Measurements from ENCODE around the gene GDNF. TPM values are rescaled to one million over a fixed set of nuclear protein-coding genes. Genes with fewer than 3 reads are reported as not detected.

GDNF gene
- polyA plus RNA-seq, 3 donors = 0.01 TPM; not detected in 2

DNA sequence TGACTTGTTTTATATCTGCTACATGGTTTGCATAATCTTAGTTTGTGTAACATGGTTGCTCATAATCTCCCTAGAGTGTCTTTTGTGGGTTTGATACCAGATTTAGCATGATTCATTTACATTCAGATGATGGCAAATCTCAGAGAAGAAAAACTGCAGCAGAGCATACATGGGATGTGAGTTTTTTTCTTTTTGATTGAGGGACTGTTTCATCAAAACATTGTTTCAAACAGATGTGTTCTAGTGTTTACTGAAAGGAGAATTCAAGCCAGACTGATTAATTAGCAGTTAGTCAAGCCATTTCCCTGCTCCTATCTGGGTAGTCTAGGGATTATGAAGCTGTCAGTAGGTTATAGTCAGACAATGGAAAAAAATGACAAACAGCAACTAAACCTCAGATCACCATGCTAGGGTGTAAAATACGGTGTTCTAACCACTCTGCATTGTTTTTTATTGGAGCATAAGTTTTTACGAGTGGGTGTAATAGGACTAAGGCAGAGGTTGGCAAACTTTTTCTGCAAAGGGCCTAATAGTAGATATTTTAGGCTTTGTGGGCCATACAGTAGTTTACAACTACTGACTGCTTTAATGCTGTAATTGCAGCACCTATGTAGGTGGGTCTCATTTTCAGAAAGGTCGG, 10.5 kb upstream of the GDNF start:
- H3K27ac ChIP-seq (ENCODE audit: low read depth, low read length) = no peak overlapping the region
- 62 to 70% (median 70%) methylated on average over 3 of the region's 3 CpGs for WGBS, 3 donors

DNA sequence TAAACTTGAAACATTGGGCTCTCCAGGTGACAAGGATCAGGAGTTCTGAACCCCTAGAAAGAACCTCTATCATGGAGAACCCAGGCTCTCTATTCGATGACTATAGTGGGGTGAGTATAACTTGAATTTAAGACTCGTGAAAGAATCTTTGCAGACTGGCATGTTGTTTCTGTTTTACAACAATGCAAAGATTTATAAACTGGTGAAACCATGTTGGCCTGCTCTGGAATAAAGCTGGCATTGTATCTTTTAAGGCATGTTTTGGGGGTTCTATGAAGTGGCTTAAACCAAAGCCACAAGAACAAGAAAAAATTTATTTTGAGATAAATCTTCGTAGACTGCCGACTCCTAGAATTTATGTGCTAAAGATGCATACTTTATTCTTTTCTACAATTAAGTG, 9.8 kb upstream of the GDNF start:
- WGBS, 3 donors = 81 to 89% (median 82%) methylated on average over 4 of the region's 4 CpGs
- H3K27ac ChIP-seq (ENCODE audit: low read depth, low read length) = no peak overlapping the region

DNA sequence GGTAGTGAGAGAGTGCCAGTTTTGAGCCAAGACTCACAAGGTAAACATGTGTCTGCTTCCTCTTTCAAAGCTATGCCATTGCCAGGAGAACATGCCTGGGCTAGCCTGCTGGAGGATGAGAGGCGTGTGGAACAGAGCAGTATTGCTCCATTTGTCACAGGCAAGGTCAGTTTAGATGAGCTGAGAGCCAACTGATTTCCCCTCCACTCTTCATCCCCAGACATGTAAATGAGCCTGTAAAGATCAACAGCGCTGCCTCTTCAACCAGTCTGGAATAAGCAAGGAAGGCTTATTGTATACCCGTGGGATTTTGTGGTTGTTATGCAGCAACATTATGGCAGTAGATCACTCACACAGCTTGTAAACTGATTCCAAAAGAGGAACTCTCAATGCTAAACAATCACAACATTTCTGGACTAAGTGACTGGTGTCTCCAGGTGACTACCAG, 8.2 kb upstream of the GDNF start:
- 46 to 64% (median 59%) methylated on average over 3 of the region's 3 CpGs for WGBS, 3 donors

DNA sequence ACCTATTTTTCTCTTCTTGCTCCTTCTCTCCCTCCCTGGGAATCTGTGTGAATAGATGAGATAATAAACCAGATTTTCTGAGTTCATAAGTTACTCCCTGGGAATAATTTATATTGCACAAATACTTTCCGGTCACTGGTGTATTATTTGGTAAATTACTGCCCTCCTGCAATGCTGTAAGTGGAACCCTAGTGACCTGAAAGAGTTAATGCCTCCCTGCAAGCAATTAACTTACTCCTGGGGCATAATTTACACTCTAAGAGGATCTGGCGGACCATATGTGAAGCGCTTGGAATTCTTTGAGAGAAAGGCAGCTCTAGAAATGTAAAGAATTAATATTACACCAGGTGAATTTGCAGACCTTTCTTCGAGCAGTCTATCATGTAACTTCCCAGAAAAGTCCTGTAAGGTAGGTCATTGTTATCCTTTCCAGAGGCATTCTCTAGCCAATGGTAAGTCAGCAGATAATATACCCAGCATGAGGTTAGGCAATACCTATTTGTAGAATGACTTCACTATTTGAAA, 7.0 kb upstream of the GDNF start:
- WGBS, 3 donors = 63 to 74% (median 73%) methylated on average over 4 of the region's 4 CpGs

More for the DNA sequence above, 8.2 kb upstream of the GDNF start:
- H3K27ac ChIP-seq (ENCODE audit: low read depth, low read length) = no peak overlapping the region

DNA sequence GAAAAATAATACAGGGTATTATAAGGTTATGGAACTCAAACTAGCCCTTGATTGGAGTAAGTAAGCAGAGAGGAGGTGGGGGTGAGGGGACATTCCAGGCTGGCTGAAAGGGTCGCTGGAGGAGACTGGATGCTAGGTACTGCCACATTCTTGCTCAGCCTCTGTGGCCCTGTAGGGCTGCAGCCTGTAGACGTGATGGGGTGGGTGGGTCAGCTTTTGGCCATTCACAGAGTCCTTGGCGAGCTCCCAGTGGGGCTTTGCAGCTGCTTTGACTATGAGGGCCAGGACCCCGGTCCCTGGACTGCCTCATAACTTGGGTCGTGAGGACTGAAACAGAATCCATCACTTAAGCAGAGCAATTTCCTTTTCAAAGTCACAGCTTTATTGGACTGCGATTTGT, 4.2 kb upstream of the GDNF start:
- H3K27ac ChIP-seq (ENCODE audit: low read depth, low read length) = no peak overlapping the region
- WGBS, 3 donors = 33 to 38% (median 36%) methylated on average over 6 of the region's 6 CpGs

More for the DNA sequence above, 7.0 kb upstream of the GDNF start:
- H3K27ac ChIP-seq (ENCODE audit: low read depth, low read length) = no peak overlapping the region

DNA sequence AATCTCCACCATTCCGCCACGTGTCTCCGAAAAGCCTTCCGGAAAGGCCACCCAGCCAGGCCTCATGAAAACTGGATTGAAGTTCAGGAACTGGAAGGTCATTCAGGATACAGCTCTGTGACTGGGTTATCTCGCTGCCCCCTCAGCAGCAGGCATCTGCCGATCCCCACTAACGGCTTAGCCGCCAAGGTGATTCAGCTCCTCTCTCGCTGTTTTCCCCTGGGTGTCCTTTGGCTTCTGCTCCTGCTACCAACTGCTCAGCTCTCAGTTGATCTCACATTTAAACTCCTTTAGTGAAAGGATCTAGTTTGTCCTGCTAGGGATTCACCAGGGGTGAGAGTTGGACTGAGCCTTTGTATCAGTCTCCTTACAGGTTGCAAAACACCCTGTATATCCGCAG, 2.2 kb upstream of the GDNF start:
- H3K27ac ChIP-seq (ENCODE audit: low read depth, low read length) = no peak overlapping the region
- WGBS, 3 donors = 61 to 78% (median 72%) methylated on average over 10 of the region's 10 CpGs

DNA sequence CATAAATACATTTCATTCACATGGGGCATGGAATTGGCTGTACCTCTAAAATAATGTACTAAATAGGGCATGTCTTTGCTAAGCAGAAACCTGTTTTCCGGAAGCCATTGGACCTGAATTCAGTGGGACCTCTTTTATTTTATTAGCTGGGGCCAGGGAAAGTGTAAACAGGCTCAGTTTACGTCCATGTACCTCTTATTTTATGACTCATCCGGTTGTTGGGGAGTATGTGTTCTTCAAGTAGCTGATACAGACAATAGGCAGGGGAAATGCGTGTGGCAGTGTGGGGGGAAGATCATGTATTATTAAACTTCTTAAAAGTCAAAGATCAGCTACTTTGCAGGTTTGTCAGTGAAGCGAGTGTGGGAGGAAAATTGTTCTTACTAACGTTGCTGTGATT, 1.4 kb upstream of the GDNF start:
- WGBS, 3 donors = 48 to 64% (median 54%) methylated on average over 6 of the region's 6 CpGs
- H3K27ac ChIP-seq (ENCODE audit: low read depth, low read length) = no peak overlapping the region

DNA sequence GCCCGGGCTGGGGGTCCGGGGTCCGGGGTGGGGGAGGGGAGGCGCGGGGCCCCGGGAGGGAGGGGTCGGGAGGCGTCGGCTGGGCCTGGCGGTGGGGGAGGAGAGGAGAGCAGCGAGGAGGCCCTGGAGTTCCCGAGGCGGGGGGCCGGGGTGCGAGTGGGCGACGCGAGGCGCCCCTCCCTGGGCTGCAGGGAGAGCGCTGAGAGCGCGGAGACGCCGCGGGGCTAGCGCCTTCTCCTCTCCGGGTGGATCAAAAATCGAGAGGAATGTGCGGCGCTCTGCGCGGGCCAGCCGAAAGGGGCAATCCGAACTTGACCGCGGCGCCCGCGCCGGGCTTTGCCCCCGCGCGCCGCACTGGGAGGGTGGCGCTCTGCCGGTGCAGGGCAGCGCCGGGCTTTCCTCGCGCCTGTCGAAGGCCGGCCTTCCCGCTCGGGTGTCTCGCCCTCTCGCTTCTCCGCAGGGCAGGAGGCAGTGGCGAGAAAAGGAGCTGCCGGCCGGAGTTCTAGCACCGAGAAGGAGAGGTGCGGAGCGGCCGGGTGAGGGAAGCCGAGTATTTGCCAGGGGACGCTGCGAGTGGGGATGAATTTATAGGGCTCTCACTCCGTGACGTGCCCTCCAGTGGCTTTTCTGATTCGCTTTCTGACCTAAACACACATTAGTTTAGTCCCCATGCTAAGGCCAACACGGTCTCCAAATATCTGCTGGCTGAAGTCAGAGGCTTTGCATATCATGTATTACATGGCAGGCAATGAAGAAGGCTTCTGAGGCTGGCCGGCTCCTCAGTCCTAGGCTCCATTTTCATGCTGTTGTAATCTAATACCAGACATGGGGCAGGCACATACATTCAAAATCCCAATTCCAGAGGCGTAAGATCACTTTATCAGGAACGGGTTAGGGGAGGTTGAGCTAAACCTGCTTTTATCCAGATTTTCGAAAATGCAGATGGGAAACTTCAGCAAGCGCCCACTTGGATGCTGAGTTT, 503 bp upstream of the GDNF start:
- WGBS, 3 donors = 4 to 6% (median 5%) methylated on average over 56 to 76 of the region's 76 CpGs
- no peak overlapping the region for H3K27ac ChIP-seq (ENCODE audit: low read depth, low read length)

DNA sequence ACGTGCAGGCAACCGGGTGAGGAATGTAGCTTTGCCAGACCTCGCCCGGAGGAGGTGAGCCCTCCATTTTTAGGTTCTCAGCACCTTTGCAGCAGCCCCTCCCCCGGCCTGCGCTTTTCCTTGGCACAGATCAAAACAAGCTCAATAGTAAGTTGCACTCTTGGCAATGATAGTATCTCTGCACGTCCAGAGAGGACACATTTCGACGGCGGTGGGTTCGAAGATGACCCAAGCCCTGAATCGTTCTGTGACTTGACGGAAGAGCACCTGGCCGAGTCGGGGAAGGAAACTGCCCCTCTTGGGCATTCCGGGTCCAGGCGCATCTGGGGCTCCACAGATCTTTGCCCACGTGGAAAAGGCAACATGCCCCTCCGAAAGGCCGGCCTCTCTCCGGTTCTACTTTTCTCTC, 904 bp downstream of the GDNF start:
- WGBS, 3 donors = 7 to 8% (median 7%) methylated on average over 21 of the region's 21 CpGs
- no peak overlapping the region for H3K27ac ChIP-seq (ENCODE audit: low read depth, low read length)

DNA sequence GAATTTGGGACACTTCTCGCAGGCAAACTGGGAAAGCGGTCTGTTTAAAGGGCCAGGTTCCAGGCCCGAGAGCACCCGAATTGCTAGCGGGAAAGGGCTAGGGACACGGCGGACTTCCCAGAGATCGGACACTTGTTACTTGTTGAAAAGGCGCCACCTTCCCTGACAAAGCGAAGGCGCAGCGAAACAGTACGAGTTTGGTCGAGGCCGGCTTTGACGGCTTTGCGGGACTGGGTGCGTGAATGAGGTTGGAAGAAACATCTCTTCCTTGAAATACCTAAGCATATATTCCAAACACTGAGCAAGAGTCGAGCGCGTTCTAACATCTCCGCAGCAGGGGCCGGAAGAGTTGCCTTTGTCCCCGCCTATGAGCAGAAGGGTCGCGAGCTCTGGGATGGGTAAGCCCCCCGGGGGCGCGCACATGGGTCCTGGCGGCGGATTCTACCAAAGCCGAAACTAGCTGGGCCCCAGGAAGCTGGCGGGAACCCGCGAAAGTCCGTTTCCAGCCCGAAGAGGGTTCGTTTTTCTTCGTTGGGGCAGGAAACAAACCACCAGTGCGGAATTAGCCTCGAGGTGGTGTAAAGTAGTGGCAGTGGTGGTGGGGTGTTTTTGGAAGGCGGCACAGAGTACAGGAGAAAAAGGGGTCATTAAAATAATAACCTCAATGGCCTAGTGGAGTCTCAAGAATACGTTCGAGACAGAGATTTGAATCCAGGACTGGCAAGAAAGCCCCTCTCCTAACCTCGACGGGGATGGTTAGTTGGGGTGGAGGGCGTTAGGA, 1.5 kb downstream of the GDNF start:
- 4 to 5% (median 5%) methylated on average over 47 of the region's 47 CpGs for WGBS, 3 donors
- no peak overlapping the region for H3K27ac ChIP-seq (ENCODE audit: low read depth, low read length)

DNA sequence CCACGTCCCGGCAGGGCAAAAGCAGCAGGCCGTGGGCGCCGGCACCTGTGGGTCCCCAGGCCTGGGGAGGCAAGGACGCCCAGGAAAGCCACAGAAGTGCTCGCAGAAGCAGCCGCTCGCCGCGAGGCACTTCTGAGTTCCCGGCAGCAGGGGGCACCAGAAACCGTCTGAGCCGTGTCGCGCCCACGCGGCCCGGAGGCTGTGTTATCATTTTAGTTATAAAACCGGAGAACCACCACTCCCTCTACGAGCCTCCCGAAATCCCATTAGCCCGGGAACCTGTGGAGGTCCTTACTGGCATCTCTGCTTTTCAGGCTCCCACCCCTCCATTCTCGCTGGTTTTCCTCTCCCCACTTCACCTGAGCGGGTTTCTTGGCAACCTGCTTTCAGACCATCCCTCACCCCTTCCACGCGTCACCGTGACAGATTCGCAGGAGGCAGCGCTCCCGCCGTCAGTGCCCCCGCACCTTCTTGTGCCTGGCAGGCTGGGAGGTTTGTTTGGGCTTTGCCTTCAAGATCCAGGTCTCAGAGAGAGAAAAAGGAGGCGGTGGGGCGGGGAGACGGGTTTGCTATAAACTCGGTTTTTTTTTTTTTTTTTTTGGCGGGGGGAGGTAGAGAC, 2.3 kb downstream of the GDNF start:
- 2 to 4% (median 2%) methylated on average over 38 of the region's 38 CpGs for WGBS, 3 donors
- no peak overlapping the region for H3K27ac ChIP-seq (ENCODE audit: low read depth, low read length)

DNA sequence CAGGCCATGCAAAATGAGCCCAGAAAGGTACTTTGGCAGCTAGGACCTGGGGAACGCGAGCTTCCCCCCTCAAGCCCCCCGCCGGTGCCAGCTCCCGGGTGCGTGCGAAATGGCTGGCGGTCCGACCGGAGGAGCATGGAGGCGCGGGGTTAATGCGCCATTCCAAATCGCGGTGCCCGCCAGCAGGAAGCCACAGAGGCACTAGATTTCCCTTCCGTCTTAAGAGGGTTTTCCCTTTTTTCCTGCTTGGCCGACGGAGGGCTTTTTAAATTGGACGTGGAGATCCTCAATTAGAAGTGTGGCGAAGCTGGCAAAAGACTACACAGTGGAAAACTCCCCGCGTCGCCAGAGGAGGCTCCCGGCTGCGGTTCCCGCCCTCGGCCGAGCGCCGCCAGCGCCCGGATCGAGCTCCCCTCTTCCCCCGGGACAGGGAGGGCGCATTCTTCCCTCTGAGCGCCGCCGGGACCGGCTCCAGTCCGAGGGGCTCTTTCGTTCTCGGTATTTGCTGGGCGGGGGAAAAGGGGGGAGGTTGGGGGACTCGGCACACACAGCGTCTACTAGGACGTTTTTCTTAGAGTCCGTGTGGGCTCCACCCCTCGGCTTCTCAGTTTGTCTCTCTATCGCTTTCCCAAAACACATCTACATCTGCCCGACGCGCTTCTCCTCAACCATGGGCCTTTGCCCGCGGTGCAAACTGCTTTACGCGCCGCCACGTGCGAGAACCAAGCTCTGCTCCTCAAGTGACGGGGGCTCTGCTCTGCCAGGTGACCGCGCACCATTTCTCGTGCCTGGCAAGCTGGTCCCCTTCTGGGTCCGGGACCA, 3.0 kb downstream of the GDNF start:
- 0 to 2% (median 2%) methylated on average over 55 to 65 of the region's 65 CpGs for WGBS, 3 donors
- no peak overlapping the region for H3K27ac ChIP-seq (ENCODE audit: low read depth, low read length)

DNA sequence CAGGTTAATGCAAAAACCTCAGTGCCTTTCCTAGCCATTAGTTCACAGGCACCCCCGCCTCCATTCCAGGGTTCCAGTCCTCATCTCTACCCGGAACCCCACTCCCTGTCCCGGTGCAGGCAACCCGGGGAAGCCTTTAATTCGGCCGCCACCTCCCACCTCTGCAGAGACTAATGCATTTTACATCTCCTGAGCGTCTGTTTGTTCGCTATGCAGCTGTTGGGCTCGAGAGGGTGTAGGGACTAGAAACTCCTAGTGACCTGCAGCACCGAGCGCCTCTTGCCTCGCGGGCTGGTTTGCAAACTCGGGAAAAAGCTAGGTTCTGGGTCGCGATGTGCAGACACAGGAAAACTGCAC, 3.6 kb downstream of the GDNF start:
- 11 to 12% (median 12%) methylated on average over 16 of the region's 16 CpGs for WGBS, 3 donors
- H3K27ac ChIP-seq (ENCODE audit: low read depth, low read length) = no peak overlapping the region

DNA sequence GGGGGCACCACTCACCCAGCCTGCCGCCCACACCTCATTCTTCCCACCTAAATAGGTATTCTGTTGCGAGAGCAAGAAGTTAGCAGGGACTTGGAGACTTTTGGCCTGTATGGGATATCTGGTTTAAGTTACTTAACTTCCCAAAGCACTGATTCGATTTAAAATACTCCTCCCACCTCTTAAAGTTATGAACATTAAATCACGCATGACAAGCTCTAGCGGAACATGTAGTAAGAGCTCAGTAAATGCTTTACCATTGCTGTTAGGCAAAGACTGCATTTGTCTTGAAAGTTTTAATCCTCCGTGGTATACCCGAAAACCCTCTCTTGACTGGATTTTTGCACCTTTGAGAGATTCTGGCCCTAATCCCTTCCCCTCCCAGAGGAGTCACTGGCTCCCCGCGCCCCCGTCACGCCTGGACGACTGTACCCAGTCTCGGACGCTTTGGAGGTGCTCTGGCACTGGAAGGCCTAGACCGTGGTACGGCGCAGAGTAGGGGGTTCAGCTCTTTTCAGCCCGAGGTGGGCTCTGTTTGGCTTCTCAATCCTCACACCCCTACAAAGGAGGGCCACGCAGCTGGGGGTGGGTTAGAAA, 4.4 kb downstream of the GDNF start:
- H3K27ac ChIP-seq (ENCODE audit: low read depth, low read length) = no peak overlapping the region
- WGBS, 3 donors = 38 to 58% (median 39%) methylated on average over 19 of the region's 19 CpGs

DNA sequence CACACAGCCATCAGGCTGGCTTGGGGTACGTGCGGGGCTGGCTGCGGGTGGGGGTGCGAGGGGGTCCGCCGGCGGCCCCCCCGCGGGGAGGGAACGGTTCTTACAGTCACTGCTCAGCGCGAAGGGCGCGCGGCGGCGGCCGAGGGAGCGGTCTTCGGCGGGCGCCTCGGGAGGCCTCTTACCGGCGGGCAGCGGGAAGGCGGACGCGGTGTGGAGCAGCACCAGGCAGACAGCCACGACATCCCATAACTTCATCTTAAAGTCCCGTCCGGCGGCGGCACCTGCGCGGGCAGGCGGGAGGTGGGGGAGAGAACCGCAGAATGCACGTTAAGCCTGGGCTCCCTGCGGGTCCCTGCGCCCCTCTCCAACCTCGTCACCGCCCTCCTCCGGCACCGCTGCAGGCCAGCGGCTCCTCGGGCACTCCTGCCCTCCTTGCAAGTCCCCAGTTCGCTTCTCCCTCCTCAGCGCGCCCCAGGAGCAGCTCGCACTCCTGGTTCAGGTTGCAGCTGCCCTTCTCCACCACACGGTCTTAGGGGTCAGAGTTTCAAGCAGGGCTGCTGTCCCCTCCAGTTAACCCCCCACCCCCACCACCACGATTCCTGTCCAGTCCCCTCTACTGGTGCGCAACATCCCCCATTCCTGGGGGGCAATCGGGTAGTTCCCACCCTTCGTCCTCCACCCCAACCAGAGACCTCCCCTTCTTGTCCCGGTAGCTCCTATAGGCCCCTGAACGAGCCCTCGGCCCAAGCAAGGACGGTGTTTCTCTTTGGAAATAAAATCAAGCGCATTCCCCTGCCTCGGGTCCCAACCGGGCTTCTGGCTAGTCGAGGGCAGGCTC, 5.1 kb downstream of the GDNF start:
- WGBS, 3 donors = 4 to 14% (median 5%) methylated on average over 60 to 64 of the region's 64 CpGs
- no peak overlapping the region for H3K27ac ChIP-seq (ENCODE audit: low read depth, low read length)

DNA sequence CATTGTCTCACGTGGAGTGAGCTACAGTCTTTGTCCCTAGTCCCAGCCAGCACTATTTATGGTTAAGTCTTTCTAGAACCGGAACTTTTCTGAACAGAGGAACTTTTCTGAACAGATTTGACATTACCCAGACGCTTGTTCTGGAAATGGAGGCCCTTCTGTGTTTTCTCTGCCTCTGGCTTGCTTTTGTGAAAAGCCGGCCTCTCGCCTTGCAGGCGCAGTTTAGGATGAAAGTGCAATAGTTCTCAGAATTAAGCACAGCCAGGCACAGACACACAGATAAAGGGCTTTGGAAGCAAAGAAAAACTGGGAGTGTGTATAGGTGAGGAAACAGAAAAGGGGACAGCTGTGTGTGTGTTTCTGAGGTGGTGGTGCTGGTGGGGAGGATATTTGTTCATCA, 5.9 kb downstream of the GDNF start:
- WGBS, 3 donors = 46 to 64% (median 57%) methylated on average over 6 of the region's 6 CpGs

More for the DNA sequence above, 5.9 kb downstream of the GDNF start:
- no peak overlapping the region for H3K27ac ChIP-seq (ENCODE audit: low read depth, low read length)
